ENCODE data around the gene COG8.

DNA sequence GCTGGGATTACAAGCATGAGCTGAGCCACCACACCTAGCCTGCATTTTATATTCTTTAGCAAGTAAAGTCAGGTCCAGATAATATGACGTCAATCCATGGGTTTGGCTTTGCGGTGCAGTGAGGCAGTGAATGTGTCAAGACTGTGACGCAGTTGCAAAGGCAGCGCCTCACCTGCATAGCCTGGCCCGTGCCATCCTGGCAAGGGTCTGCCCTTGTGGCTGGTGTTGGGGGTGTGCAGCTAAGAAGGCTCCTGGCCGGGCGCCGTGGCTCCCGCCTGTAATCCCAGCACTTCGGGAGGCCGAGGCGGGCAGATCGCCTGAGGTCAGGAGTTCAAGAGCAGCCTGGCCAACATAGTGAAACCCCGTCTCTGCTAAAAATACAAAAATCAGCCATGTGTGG, 15.9 kb downstream of the COG8 start:
- TF ChIP-seq CTCF (IDR thresholded peaks at IDR 0.05; ENCODE audit: low read depth, low read length, poor library complexity, severe bottlenecking), result no peak
- no peak for TF ChIP-seq EZH2phosphoT487 (IDR thresholded peaks at IDR 0.05; ENCODE audit: borderline replicate concordance, low read length)

Data from DOHH2 (cell line).